ENCODE data around the gene AGBL4. TPM values are rescaled to one million over a fixed set of nuclear protein-coding genes. Genes with fewer than 3 reads are reported as not detected.
"Not testable (repeated sequence)": the region's sequence is repeated elsewhere in the genome, so short reads cannot be mapped to it uniquely, and the experiment has no call there.

Gene AGBL4
- total RNA-seq, 3 donors from 2014 or later, result 0.46 to 0.57 TPM; not detected in 1

DNA sequence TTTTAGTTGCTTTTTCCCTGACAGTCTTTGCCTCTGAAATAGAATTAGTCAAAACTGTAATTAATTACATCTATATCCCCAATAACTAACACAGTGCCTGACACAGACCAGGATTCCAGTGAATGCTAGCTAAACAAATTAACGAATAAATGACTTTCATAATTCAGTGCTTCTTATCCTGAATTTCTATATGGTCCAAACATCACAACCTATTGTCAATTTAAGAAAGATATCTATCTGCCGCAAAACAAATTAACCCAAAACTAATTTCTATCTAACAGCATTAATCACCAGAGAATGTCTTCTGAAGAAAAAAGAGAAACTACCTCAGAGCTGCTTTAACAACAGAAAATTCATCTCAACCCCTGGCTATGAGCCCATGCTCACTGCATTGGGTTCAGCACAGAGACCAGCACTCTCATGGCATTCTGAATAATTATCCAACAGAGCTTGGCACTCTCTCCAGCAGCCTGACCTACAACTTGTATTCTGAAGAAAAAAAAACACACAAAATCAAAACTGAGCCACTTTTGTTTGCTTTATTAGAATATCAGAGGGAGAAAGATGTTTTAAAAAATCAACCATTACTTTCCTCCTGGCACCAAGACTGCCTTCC lies 699.7 kb downstream of the AGBL4 start:
- Histone ChIP-seq H3K36me3 (ENCODE audit: low read depth) (no peaks in the 10 kb centered on the region), H3K4me3 (no peak overlapping the region), H3K4me1 (ENCODE audit: low read depth) (no peaks in the 10 kb centered on the region), H3K9me3 (peaks cover 5% of the 10 kb centered on the region)
- intact Hi-C loops (cut with DNase I, micrococcal nuclease), result no loop called here
- DNase-seq, result no peak
- TF ChIP-seq, protein P1, sequence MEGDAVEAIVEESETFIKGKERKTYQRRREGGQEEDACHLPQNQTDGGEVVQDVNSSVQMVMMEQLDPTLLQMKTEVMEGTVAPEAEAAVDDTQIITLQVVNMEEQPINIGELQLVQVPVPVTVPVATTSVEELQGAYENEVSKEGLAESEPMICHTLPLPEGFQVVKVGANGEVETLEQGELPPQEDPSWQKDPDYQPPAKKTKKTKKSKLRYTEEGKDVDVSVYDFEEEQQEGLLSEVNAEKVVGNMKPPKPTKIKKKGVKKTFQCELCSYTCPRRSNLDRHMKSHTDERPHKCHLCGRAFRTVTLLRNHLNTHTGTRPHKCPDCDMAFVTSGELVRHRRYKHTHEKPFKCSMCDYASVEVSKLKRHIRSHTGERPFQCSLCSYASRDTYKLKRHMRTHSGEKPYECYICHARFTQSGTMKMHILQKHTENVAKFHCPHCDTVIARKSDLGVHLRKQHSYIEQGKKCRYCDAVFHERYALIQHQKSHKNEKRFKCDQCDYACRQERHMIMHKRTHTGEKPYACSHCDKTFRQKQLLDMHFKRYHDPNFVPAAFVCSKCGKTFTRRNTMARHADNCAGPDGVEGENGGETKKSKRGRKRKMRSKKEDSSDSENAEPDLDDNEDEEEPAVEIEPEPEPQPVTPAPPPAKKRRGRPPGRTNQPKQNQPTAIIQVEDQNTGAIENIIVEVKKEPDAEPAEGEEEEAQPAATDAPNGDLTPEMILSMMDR (IDR thresholded peaks at IDR 0.05), result no peak
- ATAC-seq, result no peak

DNA sequence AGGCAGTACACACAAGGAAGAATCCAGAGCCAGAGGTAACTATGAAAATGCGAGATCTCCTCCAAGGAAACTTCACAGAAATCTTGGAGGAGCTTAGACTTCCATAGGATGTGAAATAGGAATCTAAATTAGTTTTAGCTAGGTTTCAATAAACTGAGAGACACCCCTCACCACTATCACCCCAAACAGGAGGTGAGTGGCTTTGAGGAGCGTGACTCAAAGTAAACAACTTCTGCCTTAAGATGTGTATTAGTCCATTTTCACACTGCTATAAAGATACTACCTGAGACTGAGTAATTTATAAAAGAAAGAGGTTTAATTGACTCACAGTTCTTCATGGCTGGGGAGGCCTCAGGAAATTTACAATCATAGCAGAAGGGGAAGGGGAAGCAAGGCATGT lies 703.3 kb downstream of the AGBL4 start:
- DNase-seq; ATAC-seq; H3K4me1 ChIP-seq (ENCODE audit: low read depth); intact Hi-C loops (cut with DNase I, micrococcal nuclease); H3K4me3 ChIP-seq; H3K9me3 ChIP-seq; H3K36me3 ChIP-seq (ENCODE audit: low read depth): not testable (repeated sequence)

DNA sequence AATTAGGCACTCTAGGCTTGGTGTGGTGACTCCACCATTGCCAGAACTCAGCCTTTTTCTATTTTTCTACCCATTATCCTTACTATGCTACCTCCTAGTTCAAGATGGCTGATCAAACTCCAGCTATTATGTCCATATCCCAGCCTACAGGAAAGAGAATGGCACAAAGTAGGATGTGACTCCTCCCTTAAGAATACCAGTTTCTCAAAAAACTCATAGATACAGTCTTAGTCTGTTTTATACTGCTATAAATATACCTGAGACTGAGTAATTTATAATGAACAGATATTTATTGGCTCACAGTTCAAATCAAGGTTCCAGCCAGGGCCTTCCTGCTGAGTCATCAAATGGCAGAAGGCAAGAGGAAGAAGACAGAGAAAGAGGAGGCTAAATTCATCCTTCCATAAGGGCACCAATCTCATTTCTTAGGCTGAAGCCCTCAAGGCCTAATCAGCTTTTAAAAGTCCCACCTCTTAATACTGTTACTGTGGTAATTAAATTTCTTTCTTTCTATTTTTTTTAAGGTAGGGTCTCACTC lies 704.3 kb downstream of the AGBL4 start:
- Histone ChIP-seq H3K4me3 (no peak overlapping the region), H3K9me3 (peaks cover 4% of the 10 kb centered on the region), H3K36me3 (ENCODE audit: low read depth) (no peaks in the 10 kb centered on the region), H3K4me1 (ENCODE audit: low read depth) (no peaks in the 10 kb centered on the region)
- DNase-seq, result no peak
- ATAC-seq, result no peak
- intact Hi-C loops (cut with DNase I, micrococcal nuclease), result no loop called here
- TF ChIP-seq, protein P1 (IDR thresholded peaks at IDR 0.05), result no peak

DNA sequence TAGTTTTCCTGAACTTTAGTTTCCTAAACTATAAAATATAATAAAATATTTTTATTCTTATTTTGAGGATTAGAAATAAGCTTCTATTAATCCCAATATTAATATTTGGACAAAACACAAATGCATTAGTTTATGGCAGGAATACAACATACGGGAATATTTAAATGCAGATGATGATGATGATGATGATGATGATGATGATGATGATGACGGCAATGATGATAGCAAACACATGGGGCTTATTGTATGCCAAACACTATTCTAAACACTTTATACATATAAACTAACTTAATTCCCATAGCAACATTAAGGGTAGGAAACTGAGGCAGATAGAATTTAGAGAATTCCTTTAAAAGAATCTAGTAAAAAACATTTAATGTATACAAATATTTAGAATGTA lies 705.5 kb downstream of the AGBL4 start:
- Histone ChIP-seq H3K36me3 (ENCODE audit: low read depth) (no peaks in the 10 kb centered on the region), H3K4me3 (no peak overlapping the region), H3K4me1 (ENCODE audit: low read depth) (no peaks in the 10 kb centered on the region), H3K9me3 (peaks cover 8% of the 10 kb centered on the region)
- no peak for ATAC-seq
- TF ChIP-seq, protein P1 (IDR thresholded peaks at IDR 0.05), result no peak
- intact Hi-C loops (cut with DNase I, micrococcal nuclease), result no loop called here
- no peak for DNase-seq

DNA sequence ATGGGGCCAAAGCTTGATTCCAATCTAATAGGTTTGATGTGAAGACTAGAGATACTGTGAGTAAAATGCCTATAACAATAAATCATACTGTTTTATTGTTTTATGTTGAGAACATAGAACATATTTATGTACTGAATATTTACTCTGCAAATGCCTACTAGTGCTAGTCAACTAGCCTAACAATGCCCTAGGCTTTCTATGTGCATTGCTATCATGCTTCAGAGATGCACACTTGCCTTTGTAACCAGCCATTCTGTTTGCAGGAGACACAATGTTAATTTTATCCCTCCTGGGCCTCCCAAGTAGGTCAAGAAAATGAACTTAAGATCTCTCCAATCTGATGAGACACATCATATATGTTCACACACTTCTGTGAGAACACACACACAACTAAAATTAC lies 716.3 kb downstream of the AGBL4 start:
- Histone ChIP-seq H3K36me3 (ENCODE audit: low read depth) (no peaks in the 10 kb centered on the region), H3K9me3 (peaks cover 8% of the 10 kb centered on the region), H3K4me3 (no peak overlapping the region), H3K4me1 (ENCODE audit: low read depth) (no peaks in the 10 kb centered on the region)
- ATAC-seq (no peak), DNase-seq (no peak)
- TF ChIP-seq, protein P1 (IDR thresholded peaks at IDR 0.05), result no peak
- intact Hi-C loops (cut with DNase I, micrococcal nuclease), result no loop called here

DNA sequence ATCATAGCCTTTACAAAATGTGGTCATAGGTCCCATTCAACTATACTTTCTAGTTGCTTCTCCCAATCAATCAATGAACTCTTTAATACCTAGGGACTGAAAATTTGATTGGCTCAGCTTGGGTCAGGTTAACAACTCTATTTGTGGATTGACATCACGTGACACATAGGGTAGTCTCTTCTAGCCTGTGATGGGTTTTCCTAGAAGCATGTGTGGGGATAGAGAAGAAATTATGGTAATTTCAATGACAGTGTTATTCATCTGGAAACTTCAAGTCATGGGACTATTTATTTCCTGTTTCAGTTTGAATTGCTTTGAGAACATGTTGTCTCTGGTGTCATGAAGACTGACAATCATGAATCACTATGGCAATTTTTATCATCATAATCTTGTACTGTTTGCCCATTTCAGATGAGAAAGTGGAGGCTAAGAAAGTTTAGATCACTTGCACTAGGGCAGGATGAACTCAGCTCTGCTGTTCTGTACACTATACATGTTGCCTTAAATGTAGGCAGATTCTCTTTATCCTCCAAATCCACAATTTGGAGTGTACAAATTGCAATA lies 717.2 kb downstream of the AGBL4 start:
- no peak for DNase-seq
- peaks cover 8% of the 10 kb centered on the region for H3K9me3 ChIP-seq
- H3K36me3 ChIP-seq (ENCODE audit: low read depth), result no peaks in the 10 kb centered on the region
- TF ChIP-seq, protein P1 (IDR thresholded peaks at IDR 0.05), result no peak
- intact Hi-C loops (cut with DNase I, micrococcal nuclease), result no loop called here
- no peak for ATAC-seq
- H3K4me1 ChIP-seq (ENCODE audit: low read depth), result no peaks in the 10 kb centered on the region
- H3K4me3 ChIP-seq, result no peak overlapping the region

DNA sequence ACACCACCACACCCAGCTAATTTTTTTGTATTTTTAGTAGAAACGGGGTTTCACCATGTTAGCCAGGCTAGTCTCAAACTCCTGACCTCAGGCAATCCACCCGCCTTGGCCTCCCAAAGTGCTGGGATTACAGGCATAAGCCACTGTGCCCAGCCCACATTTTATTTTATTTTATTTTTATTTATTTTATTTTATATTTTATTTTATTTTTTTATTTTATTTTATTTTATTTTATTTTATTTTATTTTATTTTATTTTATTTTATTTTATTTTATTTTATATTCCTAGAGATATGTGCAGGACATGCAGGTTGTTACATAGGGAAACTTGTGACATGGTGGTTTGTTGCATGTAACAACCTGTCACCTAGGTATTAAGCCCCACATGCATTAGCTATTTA lies 721.4 kb downstream of the AGBL4 start:
- H3K4me3 ChIP-seq; H3K4me1 ChIP-seq (ENCODE audit: low read depth); H3K36me3 ChIP-seq (ENCODE audit: low read depth); intact Hi-C loops (cut with DNase I, micrococcal nuclease); ATAC-seq; DNase-seq: not testable (repeated sequence)
- peaks cover 12% of the 10 kb centered on the region for H3K9me3 ChIP-seq
